CD4-positive, alpha-beta T cell treated with Interleukin-4 for 1 hour (primary cell): ENCODE results near the gene SLCO4A1.
A peak's percentile ranks its signal among the peaks of the same experiment; 100 is the strongest.

ENCODE experiments used
- DNase-seq, 2 donors: peaks; one replicate each; pipeline ENCODE4 v3.0.0-alpha.2; 2020 to 2022

The SLCO4A1 gene

GRCh38 chr20:62688083-62688482 lies 45.8 kb downstream of the SLCO4A1 start:
- DNase-seq, result no peak

GRCh38 chr20:62688855-62689460 lies 46.7 kb downstream of the SLCO4A1 start:
- no peak for DNase-seq

- DNase-seq, result no peak
These were observed 47.6 kb downstream of the SLCO4A1 start for GRCh38 chr20:62689861-62690260.

DNA sequence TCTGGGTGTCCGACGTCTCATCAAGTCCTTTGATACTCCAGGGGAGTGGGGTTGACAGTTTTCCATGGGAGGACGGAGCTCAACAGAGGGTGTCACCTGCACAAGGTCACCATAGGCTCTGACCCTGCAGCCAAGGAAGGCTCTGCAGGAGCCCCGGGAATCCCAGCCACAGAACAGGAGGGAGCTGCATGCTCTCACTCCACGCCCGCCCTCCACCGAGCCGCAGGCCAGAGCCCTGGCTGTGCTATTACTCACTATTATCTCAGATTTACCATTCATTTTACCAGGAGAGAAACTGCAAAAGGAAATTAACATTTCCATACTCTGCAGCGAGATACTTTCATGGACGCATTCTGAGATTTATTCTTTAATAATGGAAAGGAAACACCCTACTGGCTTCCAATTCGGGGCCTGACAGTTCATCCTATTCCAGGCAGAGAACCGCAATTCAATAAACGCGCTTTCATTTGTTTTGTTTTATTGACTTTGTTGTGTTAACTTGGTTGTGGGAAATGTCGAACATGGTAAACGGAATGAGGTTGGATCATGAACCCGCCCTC lies 48.0 kb downstream of the SLCO4A1 start:
- DNase-seq, result no peak

DNA sequence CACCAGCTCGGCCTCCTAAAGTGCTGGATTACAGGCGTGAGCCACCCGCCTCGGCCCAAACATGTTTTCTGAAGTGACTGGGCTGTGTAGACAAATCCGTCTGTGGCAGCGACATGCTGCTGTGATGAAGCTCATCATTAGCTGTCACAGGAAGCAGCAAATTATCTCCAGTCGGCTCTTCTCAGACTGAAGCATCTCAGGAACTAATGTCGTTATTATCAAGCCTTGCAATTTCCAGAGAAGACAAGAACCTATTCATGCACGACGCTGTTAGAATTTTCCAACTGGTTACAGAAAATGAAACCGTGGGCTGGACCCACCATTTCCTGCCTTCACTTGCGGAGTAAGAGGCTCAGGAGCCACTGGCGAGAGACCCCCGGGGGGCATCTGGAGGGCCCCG lies 49.2 kb downstream of the SLCO4A1 start:
- no peak for DNase-seq

- no peak for DNase-seq
These were observed 49.9 kb downstream of the SLCO4A1 start for GRCh38 chr20:62692176-62692575.

DNA sequence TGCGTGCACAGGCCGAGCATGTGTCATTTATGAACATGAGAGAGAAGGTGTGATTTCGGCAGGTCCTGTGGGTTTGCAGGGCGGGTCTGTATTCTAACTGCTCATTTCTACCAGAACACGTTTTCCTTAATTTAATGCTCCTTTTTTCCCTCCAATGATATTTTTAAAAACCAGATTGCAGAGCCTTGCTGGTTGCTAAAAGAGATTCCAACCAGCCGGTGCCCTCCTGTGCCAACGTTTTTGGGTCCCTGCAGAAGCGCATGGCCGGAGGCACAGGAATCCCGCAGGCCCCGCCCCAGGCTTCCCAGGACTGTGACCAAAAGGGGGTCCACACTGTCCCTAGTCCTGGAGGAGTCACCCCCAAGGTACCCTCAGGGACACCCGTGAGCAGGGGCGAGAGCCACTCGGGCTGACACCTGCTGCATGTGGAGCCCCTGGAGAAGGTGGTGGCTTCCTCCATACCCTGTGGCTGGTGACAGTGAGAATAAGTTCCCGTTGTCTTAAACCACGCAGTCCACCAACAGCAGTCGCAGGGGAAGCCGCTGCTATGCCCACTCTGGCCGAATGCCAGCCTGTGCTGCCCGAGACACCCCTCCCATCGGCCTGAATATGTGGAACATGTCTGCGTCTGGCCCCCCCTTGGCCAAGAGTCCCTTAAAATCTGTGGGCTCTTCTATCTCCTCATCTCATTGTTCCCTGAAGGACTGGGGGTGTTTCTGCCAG lies 50.7 kb downstream of the SLCO4A1 start:
- DNase-seq, result no peak

GRCh38 chr20:62693524-62693922 lies 51.2 kb downstream of the SLCO4A1 start:
- no peak for DNase-seq

GRCh38 chr20:62694106-62694505 lies 51.8 kb downstream of the SLCO4A1 start:
- DNase-seq, result no peak

DNA sequence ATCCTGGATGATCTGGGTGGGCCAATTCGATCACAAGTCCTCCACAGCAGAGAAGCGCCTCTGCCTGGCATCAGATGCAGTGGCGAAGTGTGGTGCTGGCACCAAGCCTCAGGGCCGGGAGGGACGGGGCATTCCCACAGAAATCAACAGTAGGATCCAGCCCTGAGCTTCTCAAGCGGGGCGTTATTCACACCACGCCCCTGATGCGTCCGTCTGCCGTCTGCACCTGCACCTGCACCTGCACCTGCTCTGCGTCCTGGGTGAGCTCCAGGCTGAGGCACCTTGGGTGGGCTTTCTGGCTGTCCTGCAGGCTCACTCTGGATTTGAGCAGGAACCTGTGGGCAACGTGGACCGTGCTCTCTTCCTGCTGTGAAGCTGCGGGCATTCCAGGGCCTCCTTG lies 52.6 kb downstream of the SLCO4A1 start:
- DNase-seq, result no peak

- DNase-seq, result no peak
These were observed 53.4 kb downstream of the SLCO4A1 start for GRCh38 chr20:62695448-62696414.

- DNase-seq, result no peak
These were observed 54.2 kb downstream of the SLCO4A1 start for GRCh38 chr20:62696434-62696957.

GRCh38 chr20:62696989-62697388 lies 54.7 kb downstream of the SLCO4A1 start:
- DNase-seq, result peak in 1 of 2 donors; percentile 13

DNA sequence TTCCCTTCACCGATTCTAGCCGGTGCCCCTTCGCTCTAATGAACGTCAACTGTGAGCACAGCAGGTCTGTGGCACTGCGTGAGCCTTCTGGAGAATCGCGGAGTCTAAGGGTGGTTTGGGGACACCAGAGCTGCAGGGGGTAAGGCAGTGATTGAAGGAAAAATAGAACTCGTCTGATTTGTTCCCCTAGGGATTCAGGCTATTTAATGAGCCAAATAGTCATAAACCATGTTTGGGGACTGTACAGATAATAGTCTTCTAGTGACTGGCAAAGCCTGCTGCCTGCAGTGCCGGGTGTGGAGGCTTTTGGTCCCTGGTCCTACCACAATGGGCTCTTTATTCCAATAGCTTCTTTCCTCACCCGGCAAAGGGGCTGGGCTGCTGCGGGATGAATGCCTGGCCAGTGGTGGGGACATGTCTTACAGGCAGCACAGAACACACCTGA lies 55.2 kb downstream of the SLCO4A1 start:
- no peak for DNase-seq

- DNase-seq, result no peak
These were observed 55.9 kb downstream of the SLCO4A1 start for GRCh38 chr20:62698231-62698630.

DNA sequence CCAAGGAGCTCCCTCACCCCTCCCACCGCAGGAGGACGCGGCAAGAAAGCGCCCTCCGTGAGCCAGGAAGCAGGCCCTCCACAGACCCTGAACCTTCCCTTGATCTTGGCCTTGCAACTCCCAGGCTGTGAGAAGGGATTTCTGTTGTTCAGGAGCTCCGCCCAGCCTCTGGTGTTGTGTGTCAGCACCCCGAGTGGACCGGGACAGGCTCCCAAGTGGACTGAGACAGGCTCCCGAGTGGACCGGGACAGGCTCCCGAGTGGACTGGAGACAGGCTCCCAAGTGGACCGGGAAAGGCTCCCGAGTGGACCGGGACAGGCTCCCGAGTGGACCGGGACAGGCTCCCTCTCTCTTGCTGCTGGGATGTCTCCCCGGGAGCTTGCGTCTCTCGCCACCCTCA lies 57.0 kb downstream of the SLCO4A1 start:
- DNase-seq, result no peak

DNA sequence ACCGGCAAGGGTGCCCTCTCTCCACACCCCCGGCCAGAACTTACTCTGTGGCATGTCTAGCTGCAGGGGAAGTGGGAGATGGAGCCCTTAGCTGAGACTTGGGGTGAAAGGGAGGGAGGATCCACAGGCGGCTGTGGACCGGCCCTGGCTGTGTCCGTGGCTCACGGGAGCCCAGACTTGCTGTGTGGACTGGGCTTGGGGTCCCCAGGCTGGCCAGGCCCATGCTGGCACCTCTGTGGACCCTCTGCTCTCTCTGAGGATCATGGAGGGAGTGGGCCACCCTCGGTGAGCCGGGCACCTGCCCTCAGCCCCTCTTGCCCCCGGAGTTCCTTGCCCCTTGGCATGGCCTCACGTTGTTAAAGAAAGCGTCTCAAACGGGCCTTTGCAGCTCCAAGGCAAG lies 57.4 kb downstream of the SLCO4A1 start:
- no peak for DNase-seq

- DNase-seq, result no peak
These were observed 58.1 kb downstream of the SLCO4A1 start for GRCh38 chr20:62700261-62700930.

GRCh38 chr20:62701161-62702012 lies 59.1 kb downstream of the SLCO4A1 start:
- no peak for DNase-seq

- DNase-seq, result no peak
These were observed 59.7 kb downstream of the SLCO4A1 start for GRCh38 chr20:62702013-62702300.
